Measurements from ENCODE around the gene EFCAB11.

EFCAB11 gene

GRCh38 chr14:89787525-89787924, 167.0 kb downstream of the EFCAB11 start:
- Histone ChIP-seq H2AFZ (ENCODE audit: low read length) (no peak overlapping the region), H3K9me3 (ENCODE audit: insufficient read depth, low read depth, low read length) (no peaks in the 10 kb centered on the region)

GRCh38 chr14:89781046-89781445, 173.5 kb downstream of the EFCAB11 start:
- no peak for TF ChIP-seq EZH2phosphoT487 (IDR thresholded peaks at IDR 0.05; ENCODE audit: borderline replicate concordance)
- TF ChIP-seq CTCF (conservative IDR thresholded peaks at IDR 0.05; ENCODE audit: low read length) = no peak
- Histone ChIP-seq H3K4me1 (ENCODE audit: insufficient read depth, low read length, poor library complexity, severe bottlenecking) (no peaks in the 10 kb centered on the region), H3F3A (ENCODE audit: low read depth) (no peaks in the 10 kb centered on the region), H4K20me1 (ENCODE audit: insufficient read depth, low read length, poor library complexity, severe bottlenecking) (no peaks in the 10 kb centered on the region), H3K36me3 (ENCODE audit: insufficient read depth, low read length) (no peaks in the 10 kb centered on the region), H3K9me3 (ENCODE audit: insufficient read depth, low read depth, low read length) (no peaks in the 10 kb centered on the region), H3K4me3 (ENCODE audit: low read length, poor library complexity, severe bottlenecking) (no peak overlapping the region), H2AFZ (ENCODE audit: low read length) (no peak overlapping the region), H3K4me2 (ENCODE audit: low read depth, low read length, poor library complexity, severe bottlenecking) (no peak overlapping the region), H3K79me2 (ENCODE audit: insufficient read depth, low read length) (no peaks in the 10 kb centered on the region), H3K9ac (ENCODE audit: low read depth, low read length, poor library complexity, severe bottlenecking) (no peak overlapping the region), H3K27me3 (ENCODE audit: insufficient read depth, low read length, poor library complexity, severe bottlenecking) (no peaks in the 10 kb centered on the region), H3K9me2 (replicated peaks; ENCODE audit: low read depth, low read length) (no peaks in the 10 kb centered on the region)

More at GRCh38 chr14:89787525-89787924, 167.0 kb downstream of the EFCAB11 start:
- Histone ChIP-seq H3K4me1 (ENCODE audit: insufficient read depth, low read length, poor library complexity, severe bottlenecking) (no peaks in the 10 kb centered on the region), H3K4me3 (ENCODE audit: low read length, poor library complexity, severe bottlenecking) (no peak overlapping the region), H3F3A (ENCODE audit: low read depth) (no peaks in the 10 kb centered on the region), H3K9ac (ENCODE audit: low read depth, low read length, poor library complexity, severe bottlenecking) (no peak overlapping the region), H3K27me3 (ENCODE audit: insufficient read depth, low read length, poor library complexity, severe bottlenecking) (no peaks in the 10 kb centered on the region), H4K20me1 (ENCODE audit: insufficient read depth, low read length, poor library complexity, severe bottlenecking) (no peaks in the 10 kb centered on the region), H3K36me3 (ENCODE audit: insufficient read depth, low read length) (no peaks in the 10 kb centered on the region), H3K79me2 (ENCODE audit: insufficient read depth, low read length) (no peaks in the 10 kb centered on the region), H3K9me2 (replicated peaks; ENCODE audit: low read depth, low read length) (no peaks in the 10 kb centered on the region), H3K4me2 (ENCODE audit: low read depth, low read length, poor library complexity, severe bottlenecking) (no peak overlapping the region)
- TF ChIP-seq CTCF (conservative IDR thresholded peaks at IDR 0.05; ENCODE audit: low read length) = no peak
- TF ChIP-seq EZH2phosphoT487 (IDR thresholded peaks at IDR 0.05; ENCODE audit: borderline replicate concordance) = no peak

GRCh38 chr14:89779707-89780106, 174.8 kb downstream of the EFCAB11 start:
- Histone ChIP-seq H3K27me3 (ENCODE audit: insufficient read depth, low read length, poor library complexity, severe bottlenecking) (no peaks in the 10 kb centered on the region), H3K9me2 (replicated peaks; ENCODE audit: low read depth, low read length) (no peaks in the 10 kb centered on the region), H3F3A (ENCODE audit: low read depth) (no peaks in the 10 kb centered on the region), H3K9ac (ENCODE audit: low read depth, low read length, poor library complexity, severe bottlenecking) (no peak overlapping the region), H4K20me1 (ENCODE audit: insufficient read depth, low read length, poor library complexity, severe bottlenecking) (no peaks in the 10 kb centered on the region), H2AFZ (ENCODE audit: low read length) (no peak overlapping the region), H3K4me3 (ENCODE audit: low read length, poor library complexity, severe bottlenecking) (no peak overlapping the region), H3K4me2 (ENCODE audit: low read depth, low read length, poor library complexity, severe bottlenecking) (no peak overlapping the region), H3K4me1 (ENCODE audit: insufficient read depth, low read length, poor library complexity, severe bottlenecking) (peaks cover 3% of the 10 kb centered on the region), H3K9me3 (ENCODE audit: insufficient read depth, low read depth, low read length) (no peaks in the 10 kb centered on the region), H3K36me3 (ENCODE audit: insufficient read depth, low read length) (no peaks in the 10 kb centered on the region), H3K79me2 (ENCODE audit: insufficient read depth, low read length) (no peaks in the 10 kb centered on the region)
- TF ChIP-seq CTCF (conservative IDR thresholded peaks at IDR 0.05; ENCODE audit: low read length) (no peak), EZH2phosphoT487 (IDR thresholded peaks at IDR 0.05; ENCODE audit: borderline replicate concordance) (no peak)
